Upper lobe of left lung (tissue), 4 donors: Measurements from ENCODE around the gene EML4.

Source experiments
- EP300 ChIP-seq, 4 donors: sonication (generic); formaldehyde crosslinking; IDR thresholded peaks; one replicate each; pipeline ENCODE4 v1.5.1; 2017; ENCODE audit warnings: antibody characterized with exemption in 4 of 4, control low read depth in 2 of 4
- POLR2A ChIP-seq, 4 donors: fragments of 450-650 bp; IDR thresholded peaks; one replicate each; pipeline ENCODE4 v1.5.1; 2016 to 2017; ENCODE audit warnings: antibody characterized with exemption in 4 of 4, mild to moderate bottlenecking in 2 of 4
- POLR2AphosphoS5 ChIP-seq, 2 donors: sonication (generic); formaldehyde crosslinking; IDR thresholded peaks; one replicate each; pipeline ENCODE4 v1.5.1; 2017; ENCODE audit warnings: antibody characterized with exemption in 2 of 2
- TF ChIP-seq, protein P1 (sequence below), 6 experiments: fragments of 450-650 bp in 4 of 6; fragments of 200-600 bp in 2 of 6; sonication (generic) in 2 of 6; IDR thresholded peaks; one replicate each; pipeline ENCODE4 v1.5.1; 2016 to 2019; ENCODE audit warnings: antibody characterized with exemption in 6 of 6

DNA sequence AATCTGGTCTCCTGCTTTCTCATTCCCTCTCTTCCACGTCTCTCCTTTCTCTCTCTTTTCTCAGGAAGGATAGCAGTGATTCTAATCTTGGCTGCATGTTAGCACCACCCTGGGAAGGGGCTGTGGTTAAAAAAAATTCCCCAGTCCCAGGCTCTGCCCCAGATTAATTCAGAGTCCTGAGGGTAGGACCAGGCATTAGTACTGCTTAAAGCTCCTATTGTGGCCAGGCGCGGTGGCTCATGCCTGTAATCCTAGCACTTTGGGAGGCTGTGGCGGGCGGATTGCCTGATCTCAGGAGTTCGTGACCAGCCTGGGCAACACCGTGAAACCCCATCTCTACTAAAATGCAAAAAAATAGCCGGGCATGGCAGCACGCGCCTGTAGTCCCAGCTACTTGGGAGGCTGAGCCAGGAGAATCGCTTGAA lies 35.4 kb upstream of the EML4 start:
- TF ChIP-seq EP300 (IDR thresholded peaks at IDR 0.05) (no peak), POLR2A (IDR thresholded peaks at IDR 0.05) (no peak), POLR2AphosphoS5 (IDR thresholded peaks at IDR 0.05) (no peak)
- TF ChIP-seq, protein P1, sequence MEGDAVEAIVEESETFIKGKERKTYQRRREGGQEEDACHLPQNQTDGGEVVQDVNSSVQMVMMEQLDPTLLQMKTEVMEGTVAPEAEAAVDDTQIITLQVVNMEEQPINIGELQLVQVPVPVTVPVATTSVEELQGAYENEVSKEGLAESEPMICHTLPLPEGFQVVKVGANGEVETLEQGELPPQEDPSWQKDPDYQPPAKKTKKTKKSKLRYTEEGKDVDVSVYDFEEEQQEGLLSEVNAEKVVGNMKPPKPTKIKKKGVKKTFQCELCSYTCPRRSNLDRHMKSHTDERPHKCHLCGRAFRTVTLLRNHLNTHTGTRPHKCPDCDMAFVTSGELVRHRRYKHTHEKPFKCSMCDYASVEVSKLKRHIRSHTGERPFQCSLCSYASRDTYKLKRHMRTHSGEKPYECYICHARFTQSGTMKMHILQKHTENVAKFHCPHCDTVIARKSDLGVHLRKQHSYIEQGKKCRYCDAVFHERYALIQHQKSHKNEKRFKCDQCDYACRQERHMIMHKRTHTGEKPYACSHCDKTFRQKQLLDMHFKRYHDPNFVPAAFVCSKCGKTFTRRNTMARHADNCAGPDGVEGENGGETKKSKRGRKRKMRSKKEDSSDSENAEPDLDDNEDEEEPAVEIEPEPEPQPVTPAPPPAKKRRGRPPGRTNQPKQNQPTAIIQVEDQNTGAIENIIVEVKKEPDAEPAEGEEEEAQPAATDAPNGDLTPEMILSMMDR (IDR thresholded peaks at IDR 0.05) = no peak
